ENCODE results near the gene YY2.

- no peak for TF ChIP-seq CTCF (IDR thresholded peaks at IDR 0.05)
- TF ChIP-seq EZH2 (IDR thresholded peaks at IDR 0.05; ENCODE audit: borderline replicate concordance, insufficient read depth, low read depth, low read length, poor library complexity, severe bottlenecking), result no peak
These were observed 19.2 kb downstream of the YY2 start for GRCh38 chrX:21875013-21875412.

Data from B cell (primary cell).